ENCODE measurements around the gene EML6.

The EML6 gene

DNA sequence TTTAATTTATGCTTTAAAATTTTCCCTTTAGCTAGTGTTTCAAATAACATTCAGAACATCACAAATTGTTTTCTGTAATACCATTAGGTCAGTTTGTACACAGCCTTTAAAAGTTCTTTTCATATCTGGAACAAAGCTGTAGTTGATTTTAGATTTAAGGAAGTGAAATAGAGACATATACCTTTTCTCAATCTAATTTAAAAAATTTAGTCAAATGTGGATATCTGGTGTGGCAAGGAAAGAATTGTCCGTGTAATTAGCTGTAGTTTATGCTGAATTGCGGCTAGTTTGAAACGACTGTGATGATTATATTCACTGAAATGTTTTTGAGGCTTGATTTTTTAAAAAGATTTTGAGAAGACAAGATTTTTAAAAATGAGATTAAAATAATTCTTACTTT lies 59.9 kb downstream of the EML6 start:
- FAIRE-seq (no peak), DNase-seq (ENCODE audit: insufficient read length, low spot score) (no peak)
- no peak for TF ChIP-seq POLR2A (IDR thresholded peaks at IDR 0.05; ENCODE audit: low read depth, low read length)

GRCh38 chr2:54787270-54787669 lies 63.8 kb downstream of the EML6 start:
- FAIRE-seq (no peak), DNase-seq (ENCODE audit: insufficient read length, low spot score) (no peak)
- no peak for TF ChIP-seq POLR2A (IDR thresholded peaks at IDR 0.05; ENCODE audit: low read depth, low read length)

DNA sequence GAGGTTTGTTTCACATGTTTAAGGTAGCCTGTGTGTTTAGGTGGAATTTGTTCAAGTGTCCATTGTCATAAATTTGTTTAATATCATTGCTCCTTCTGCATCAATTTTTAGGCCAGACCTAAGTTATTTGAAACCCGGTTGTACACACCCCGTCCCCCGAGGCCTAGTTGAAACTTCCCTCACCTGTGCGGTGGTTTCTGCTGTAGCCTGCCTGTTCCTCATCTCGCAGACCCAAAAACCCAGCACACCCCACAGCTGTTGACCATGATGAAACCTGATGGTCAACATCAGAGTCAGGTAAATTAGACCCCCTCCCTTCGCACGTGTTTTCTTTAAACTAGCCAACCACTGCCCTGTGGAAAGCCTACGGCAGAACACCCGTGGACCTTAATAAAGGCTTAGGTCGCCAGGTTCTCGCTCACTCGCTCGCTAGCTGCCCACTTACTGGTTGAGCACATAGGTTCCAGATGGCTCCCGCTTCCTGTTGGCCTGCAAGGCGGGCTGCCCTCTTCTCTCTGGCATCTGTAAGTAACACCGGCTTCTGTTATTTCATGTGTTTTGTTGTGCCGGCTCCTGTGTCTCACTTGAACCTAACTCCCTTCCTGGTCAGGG lies 64.4 kb downstream of the EML6 start:
- TF ChIP-seq POLR2A (IDR thresholded peaks at IDR 0.05; ENCODE audit: low read depth, low read length) = no peak
- FAIRE-seq (no peak), DNase-seq (ENCODE audit: insufficient read length, low spot score) (no peak)

- DNase-seq (ENCODE audit: insufficient read length, low spot score) (no peak), FAIRE-seq (no peak)
- TF ChIP-seq POLR2A (IDR thresholded peaks at IDR 0.05; ENCODE audit: low read depth, low read length) = no peak
Measured at GRCh38 chr2:54789878-54790277, 66.4 kb downstream of the EML6 start.

GRCh38 chr2:54791831-54792230 lies 68.4 kb downstream of the EML6 start:
- DNase-seq (ENCODE audit: insufficient read length, low spot score) = no peak
- no peak for TF ChIP-seq POLR2A (IDR thresholded peaks at IDR 0.05; ENCODE audit: low read depth, low read length)
- no peak for FAIRE-seq

DNA sequence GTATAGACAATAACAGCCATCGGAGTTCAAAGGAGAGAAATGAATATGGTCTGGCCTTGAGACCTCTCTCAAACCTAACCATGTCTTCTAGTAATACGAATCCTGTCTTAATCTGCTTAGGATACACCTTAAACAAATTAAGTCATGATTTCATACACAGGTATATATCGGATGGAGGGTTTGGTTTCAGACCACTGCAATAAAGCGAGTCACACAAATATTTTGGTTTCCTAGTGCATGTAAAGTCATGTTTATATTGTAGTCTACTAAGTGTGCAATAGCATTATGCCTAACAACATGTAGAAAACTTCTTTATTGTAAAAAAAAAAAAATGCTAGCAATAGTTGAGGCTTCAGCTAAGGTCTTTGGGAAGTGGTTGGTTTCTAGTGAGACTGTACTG lies 73.8 kb downstream of the EML6 start:
- FAIRE-seq (no peak), DNase-seq (ENCODE audit: insufficient read length, low spot score) (no peak)
- no peak for TF ChIP-seq POLR2A (IDR thresholded peaks at IDR 0.05; ENCODE audit: low read depth, low read length)

DNA sequence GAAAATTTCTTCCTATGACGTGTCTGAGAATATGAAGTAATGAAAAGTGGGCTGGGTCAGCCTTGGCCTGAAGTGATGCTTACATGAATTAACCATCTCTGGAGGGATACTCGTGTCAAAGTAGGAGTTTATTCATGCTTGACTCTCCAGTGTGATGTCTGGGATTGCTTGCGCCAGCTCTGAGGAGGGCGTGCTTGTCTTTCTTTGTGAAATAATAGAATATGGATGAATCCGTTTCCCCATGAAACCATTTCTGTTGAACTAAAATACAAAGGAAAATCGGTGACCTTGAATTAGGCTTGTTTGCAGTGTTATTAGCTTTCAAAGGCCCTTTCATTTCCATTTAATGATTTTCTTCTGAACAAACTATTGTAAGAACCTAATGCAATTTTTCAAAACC lies 77.9 kb downstream of the EML6 start:
- no peak for DNase-seq (ENCODE audit: insufficient read length, low spot score)
- FAIRE-seq = no peak
- no peak for TF ChIP-seq POLR2A (IDR thresholded peaks at IDR 0.05; ENCODE audit: low read depth, low read length)

- no peak for DNase-seq (ENCODE audit: insufficient read length, low spot score)
- TF ChIP-seq POLR2A (IDR thresholded peaks at IDR 0.05; ENCODE audit: low read depth, low read length) = no peak
- no peak for FAIRE-seq
Measured at GRCh38 chr2:54803783-54804751, 80.6 kb downstream of the EML6 start.

GRCh38 chr2:54805255-54805654 lies 81.8 kb downstream of the EML6 start:
- no peak for FAIRE-seq
- TF ChIP-seq POLR2A (IDR thresholded peaks at IDR 0.05; ENCODE audit: low read depth, low read length) = no peak
- DNase-seq (ENCODE audit: insufficient read length, low spot score) = no peak

DNA sequence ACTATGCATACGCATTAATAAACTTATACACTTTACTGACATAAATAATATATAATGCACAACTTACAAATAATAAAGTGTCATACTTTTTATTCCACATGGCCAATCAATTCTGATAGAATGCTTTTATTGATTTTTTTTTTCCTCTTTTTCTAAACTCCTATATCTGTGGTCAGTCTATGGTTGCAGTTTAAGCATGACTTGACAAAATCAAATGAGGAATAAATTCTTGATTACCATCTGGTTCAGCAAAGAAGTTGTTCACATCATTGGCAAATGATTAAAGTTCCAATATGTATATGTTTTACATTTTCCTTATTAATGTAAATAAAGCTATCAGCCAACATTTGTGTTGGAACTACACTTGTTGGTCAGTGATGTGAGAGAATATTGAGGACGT lies 83.5 kb downstream of the EML6 start:
- no peak for DNase-seq (ENCODE audit: insufficient read length, low spot score)
- TF ChIP-seq POLR2A (IDR thresholded peaks at IDR 0.05; ENCODE audit: low read depth, low read length) = no peak
- no peak for FAIRE-seq

GRCh38 chr2:54808661-54809060 lies 85.2 kb downstream of the EML6 start:
- FAIRE-seq = no peak
- TF ChIP-seq POLR2A (IDR thresholded peaks at IDR 0.05; ENCODE audit: low read depth, low read length) = no peak
- no peak for DNase-seq (ENCODE audit: insufficient read length, low spot score)

DNA sequence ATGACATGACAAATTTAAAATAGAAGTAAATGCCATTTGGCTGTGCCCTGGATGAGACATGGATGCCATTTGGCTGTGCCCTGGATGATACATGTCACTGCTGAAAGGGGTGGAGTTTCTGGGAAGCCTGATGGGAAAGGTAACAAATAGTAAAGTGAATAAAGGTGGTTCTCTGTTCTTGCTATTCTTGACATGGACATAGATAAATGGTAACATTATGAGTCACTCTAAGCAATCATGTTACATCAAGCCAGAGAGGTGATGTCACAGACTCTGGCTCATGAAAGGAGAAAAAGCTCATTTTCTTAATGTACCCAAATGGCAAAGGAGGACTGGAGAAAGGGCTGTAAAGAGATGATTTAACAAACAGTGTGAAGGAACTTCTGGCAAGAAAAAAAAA lies 86.4 kb downstream of the EML6 start:
- no peak for DNase-seq (ENCODE audit: insufficient read length, low spot score)
- TF ChIP-seq POLR2A (IDR thresholded peaks at IDR 0.05; ENCODE audit: low read depth, low read length) = no peak
- peak; percentile 70 for FAIRE-seq

- FAIRE-seq = no peak
- no peak for TF ChIP-seq POLR2A (IDR thresholded peaks at IDR 0.05; ENCODE audit: low read depth, low read length)
Measured at GRCh38 chr2:54810246-54810645, 86.8 kb downstream of the EML6 start.

DNA sequence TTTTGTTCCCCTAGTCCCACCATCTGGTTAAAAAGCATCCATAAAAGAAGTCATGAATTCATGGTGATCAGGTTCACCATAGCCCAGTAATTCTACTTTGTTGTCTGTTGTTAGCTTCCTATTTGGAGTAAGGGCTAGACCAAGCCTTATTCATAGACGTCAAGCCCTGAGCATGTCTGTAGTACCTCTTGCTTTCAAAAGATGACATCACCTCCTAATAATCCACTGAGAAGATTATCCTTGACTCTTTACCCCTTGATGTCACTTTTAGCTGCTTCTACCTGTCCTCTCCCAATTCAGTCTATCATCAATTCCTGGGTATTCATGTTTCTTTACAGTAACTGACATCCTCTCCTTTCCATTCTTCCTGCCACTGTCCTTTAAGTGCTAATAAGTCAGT lies 90.1 kb downstream of the EML6 start:
- no peak for TF ChIP-seq POLR2A (IDR thresholded peaks at IDR 0.05; ENCODE audit: low read depth, low read length)
- DNase-seq (ENCODE audit: insufficient read length, low spot score) = no peak
- peak; percentile 61 for FAIRE-seq

More at GRCh38 chr2:54810246-54810645, 86.8 kb downstream of the EML6 start:
- no peak for DNase-seq (ENCODE audit: insufficient read length, low spot score)

All from H54 (cell line).